ENCODE data around the gene SLC13A4. TPM values are rescaled to one million over a fixed set of nuclear protein-coding genes. Genes with fewer than 3 reads are reported as not detected.

Gene SLC13A4
- total RNA-seq, 1 donor from 2014 or later = not detected

DNA sequence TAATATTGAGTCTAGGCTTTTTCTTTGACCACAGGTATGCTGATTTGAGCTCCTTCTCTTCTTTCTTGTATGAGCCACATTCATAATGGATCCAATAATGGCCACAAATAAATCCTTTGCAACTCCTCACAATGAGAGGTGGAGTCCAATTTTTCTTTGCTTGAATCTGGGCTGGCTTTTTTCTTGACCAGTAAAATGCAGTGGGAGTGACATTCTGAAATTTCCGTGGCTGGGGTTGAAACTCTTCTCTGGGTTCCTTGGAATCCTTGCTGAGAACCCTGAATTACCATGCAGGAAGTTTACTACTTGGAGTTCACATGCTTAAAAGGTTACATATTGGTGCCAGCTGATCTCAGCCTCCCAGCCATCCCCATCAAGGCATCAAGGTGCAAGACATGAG lies 43.1 kb upstream of the SLC13A4 start:
- no peak overlapping the region for H3K4me3 ChIP-seq (ENCODE audit: low read depth, low read length)
- no peak for TF ChIP-seq CTCF (conservative IDR thresholded peaks at IDR 0.05; ENCODE audit: low read depth, low read length)
- no peak for DNase-seq (ENCODE audit: low read depth)

DNA sequence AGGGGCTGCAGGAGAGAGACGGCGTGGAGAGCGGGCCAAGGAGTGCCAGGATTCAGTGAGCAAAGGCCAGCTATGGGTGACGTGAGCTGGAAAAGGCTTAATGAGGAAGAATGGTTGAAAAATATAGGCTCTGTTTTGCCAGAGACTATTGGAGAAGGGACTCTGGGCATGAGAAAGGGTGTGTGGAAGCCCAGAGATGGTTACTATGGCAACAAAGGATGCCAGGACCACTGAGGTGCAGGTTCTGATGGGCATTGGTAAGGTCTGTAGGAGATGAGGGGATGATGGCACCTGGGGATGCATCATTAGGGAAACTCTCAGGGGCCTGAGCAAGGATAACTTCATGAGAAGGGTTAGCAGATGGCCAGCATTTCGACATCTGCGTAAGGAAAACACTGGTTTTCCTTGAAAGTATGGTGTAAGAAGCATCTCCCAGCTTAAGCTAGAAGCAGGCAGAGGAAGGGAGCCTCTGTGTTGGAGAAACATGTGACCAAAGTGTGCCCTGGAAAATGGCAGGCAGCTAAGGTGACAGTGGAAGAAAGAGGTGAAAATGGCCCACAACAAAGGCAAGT lies 42.2 kb upstream of the SLC13A4 start:
- no peak for TF ChIP-seq CTCF (conservative IDR thresholded peaks at IDR 0.05; ENCODE audit: low read depth, low read length)
- DNase-seq (ENCODE audit: low read depth) = no peak
- H3K4me3 ChIP-seq (ENCODE audit: low read depth, low read length) = no peak overlapping the region

GRCh38 chr7:135769005-135769802 lies 41.2 kb upstream of the SLC13A4 start:
- TF ChIP-seq CTCF (conservative IDR thresholded peaks at IDR 0.05; ENCODE audit: low read depth, low read length) = no peak
- DNase-seq (ENCODE audit: low read depth) = no peak
- H3K4me3 ChIP-seq (ENCODE audit: low read depth, low read length) = no peak overlapping the region

GRCh38 chr7:135768467-135768866 lies 40.5 kb upstream of the SLC13A4 start:
- no peak for TF ChIP-seq CTCF (conservative IDR thresholded peaks at IDR 0.05; ENCODE audit: low read depth, low read length)
- no peak for DNase-seq (ENCODE audit: low read depth)
- H3K4me3 ChIP-seq (ENCODE audit: low read depth, low read length) = no peak overlapping the region

- TF ChIP-seq CTCF (conservative IDR thresholded peaks at IDR 0.05; ENCODE audit: low read depth, low read length) = no peak
- H3K4me3 ChIP-seq (ENCODE audit: low read depth, low read length) = no peak overlapping the region
- no peak for DNase-seq (ENCODE audit: low read depth)
Measured at GRCh38 chr7:135768064-135768463, 40.1 kb upstream of the SLC13A4 start.

GRCh38 chr7:135763261-135763660 lies 35.3 kb upstream of the SLC13A4 start:
- no peak for TF ChIP-seq CTCF (conservative IDR thresholded peaks at IDR 0.05; ENCODE audit: low read depth, low read length)
- DNase-seq (ENCODE audit: low read depth) = no peak
- H3K4me3 ChIP-seq (ENCODE audit: low read depth, low read length) = no peak overlapping the region
